Testis (tissue), 3 donors: ENCODE measurements around the gene STARD13. TPM values are rescaled to one million over a fixed set of nuclear protein-coding genes. Genes with fewer than 3 reads are reported as not detected.

Experiments
- DNase-seq: peaks from one replicate; pipeline ENCODE4 v3.0.0-alpha.2; 2019
- H3K27ac ChIP-seq, 2 donors: fragments of 200-600 bp; sonication (generic); one replicate each; pipeline ENCODE4 v1.5.1; 2019
- H3K27me3 ChIP-seq: fragments of 200-600 bp; sonication (generic); one replicate; pipeline ENCODE4 v1.5.1; 2019
- H3K36me3 ChIP-seq: fragments of 200-600 bp; sonication (generic); one replicate; pipeline ENCODE4 v1.5.1; 2017; ENCODE audit warnings: low read depth; ENCODE audit errors: missing control alignments
- H3K4me1 ChIP-seq: fragments of 200-600 bp; sonication (generic); one replicate; pipeline ENCODE4 v1.5.1; 2019
- H3K4me3 ChIP-seq, 2 donors: fragments of 200-600 bp; sonication (generic); one replicate each; pipeline ENCODE4 v1.5.1; 2017 to 2019
- H3K9me3 ChIP-seq: fragments of 200-600 bp; sonication (generic); one replicate; pipeline ENCODE4 v1.5.1; 2017
- CTCF ChIP-seq, 3 experiments: fragments of 450-650 bp in 2 of 3; fragments of 200-600 bp in 1 of 3; sonication (generic) in 1 of 3; IDR thresholded peaks; one replicate each; pipeline ENCODE4 v1.5.1; 2016 to 2019; ENCODE audit warnings: antibody characterized with exemption in 3 of 3, mild to moderate bottlenecking in 2 of 3, moderate library complexity in 1 of 3
- POLR2A ChIP-seq: fragments of 450-650 bp; IDR thresholded peaks from one replicate; pipeline ENCODE4 v1.6.1; 2017; ENCODE audit warnings: antibody characterized with exemption, mild to moderate bottlenecking, moderate library complexity
- WGBS, 2 donors: methylation state at CpG; one replicate each; pipeline ENCODE4 v1.1.5; 2018; 5-methylcytosine and 5-hydroxymethylcytosine counted together
- intact Hi-C: fragments of 100-400 bp; cut with DNase I; formaldehyde crosslinking; loops from one replicate; pipeline ENCODE4 v1.15.1; 2023; ENCODE audit warnings: low total_unique reads
- polyA plus RNA-seq: library from polyadenylated mRNA; stranded (reverse); fragments of 350-450 nt; fragmentation: Illumina TruSeq; extraction: RNeasy Lipid Tissue Mini Kit (QIAGEN cat#74804); gene quantifications from one replicate; pipeline ENCODE4 v1.2.3, GENCODE V29; 2014; ENCODE audit warnings: low read depth, low replicate concordance; ENCODE audit not compliant: insufficient read depth
- total RNA-seq, 2 donors: library from RNA; depleted of rRNA; stranded (reverse); fragments of >200 nt; gene quantifications; one replicate each; pipeline ENCODE4 v1.2.3, GENCODE V29; 2016

Gene STARD13
- total and polyA plus RNA-seq, 3 donors from 2014 or later, result 7.2 to 33.7 (median 24.4) TPM

GRCh38 chr13:33217256-33217655 lies 68.3 kb downstream of the STARD13 start:
- Histone ChIP-seq H3K4me1 (peaks cover 12% of the 10 kb centered on the region), H3K27ac (no peak overlapping the region), H3K27me3 (no peaks in the 10 kb centered on the region), H3K36me3 (no peaks in the 10 kb centered on the region), H3K4me3 (no peak overlapping the region), H3K9me3 (no peaks in the 10 kb centered on the region)
- no peak for TF ChIP-seq CTCF (IDR thresholded peaks at IDR 0.05)
- no peak for TF ChIP-seq POLR2A
- 67 to 95% methylated on average over 3 of the region's 3 CpGs for WGBS, 2 donors
- DNase-seq, result no peak
- intact Hi-C loops, result no loop called here

- peak; percentile 45 for DNase-seq
- Histone ChIP-seq H3K9me3 (no peaks in the 10 kb centered on the region), H3K4me3 (no peak overlapping the region), H3K27me3 (no peaks in the 10 kb centered on the region), H3K4me1 (peaks cover 22% of the 10 kb centered on the region), H3K36me3 (no peaks in the 10 kb centered on the region), H3K27ac (no peak overlapping the region)
- intact Hi-C loops, result no loop called here
- 49 to 65% methylated on average over 6 of the region's 6 CpGs for WGBS, 2 donors
- TF ChIP-seq POLR2A, result no peak
- no peak for TF ChIP-seq CTCF (IDR thresholded peaks at IDR 0.05)
These were observed 71.8 kb downstream of the STARD13 start for GRCh38 chr13:33213797-33214196.

GRCh38 chr13:33213024-33213768 lies 72.4 kb downstream of the STARD13 start:
- TF ChIP-seq CTCF (IDR thresholded peaks at IDR 0.05), result no peak
- no peak for TF ChIP-seq POLR2A
- H3K27me3 ChIP-seq, result no peaks in the 10 kb centered on the region
- H3K4me3 ChIP-seq, result no peak overlapping the region
- intact Hi-C loops, result no loop called here
- no peak for DNase-seq
- no peaks in the 10 kb centered on the region for H3K9me3 ChIP-seq
- H3K27ac ChIP-seq, result no peak overlapping the region
- 55 to 68% methylated on average over 6 of the region's 6 CpGs for WGBS, 2 donors
- no peaks in the 10 kb centered on the region for H3K36me3 ChIP-seq
- H3K4me1 ChIP-seq, result peaks cover 22% of the 10 kb centered on the region

- DNase-seq, result no peak
- Histone ChIP-seq H3K9me3 (no peaks in the 10 kb centered on the region), H3K27me3 (no peaks in the 10 kb centered on the region), H3K4me1 (peaks cover 25% of the 10 kb centered on the region), H3K4me3 (no peak overlapping the region), H3K36me3 (no peaks in the 10 kb centered on the region), H3K27ac (no peak overlapping the region)
- intact Hi-C loops, result no loop called here
- no peak for TF ChIP-seq POLR2A
- no peak for TF ChIP-seq CTCF (IDR thresholded peaks at IDR 0.05)
- WGBS, 2 donors, result 87 to 97% methylated on average over 3 of the region's 3 CpGs
These were observed 73.2 kb downstream of the STARD13 start for GRCh38 chr13:33212396-33212795.

- H3K4me1 ChIP-seq, result peaks cover 33% of the 10 kb centered on the region
These were observed 75.5 kb downstream of the STARD13 start for GRCh38 chr13:33210090-33210489.

More at GRCh38 chr13:33210090-33210489, 75.5 kb downstream of the STARD13 start:
- no peaks in the 10 kb centered on the region for H3K27me3 ChIP-seq
- H3K36me3 ChIP-seq, result no peaks in the 10 kb centered on the region
- no peak for DNase-seq
- H3K27ac ChIP-seq, result no peak overlapping the region
- intact Hi-C loops, result no loop called here
- 62 to 64% methylated on average over 2 of the region's 2 CpGs for WGBS, 2 donors
- no peak overlapping the region for H3K4me3 ChIP-seq
- no peak for TF ChIP-seq CTCF (IDR thresholded peaks at IDR 0.05)
- TF ChIP-seq POLR2A, result no peak
- no peaks in the 10 kb centered on the region for H3K9me3 ChIP-seq
